ENCODE data around the gene IGLL1. TPM values are rescaled to one million over a fixed set of nuclear protein-coding genes. Genes with fewer than 3 reads are reported as not detected.
A peak's percentile ranks its signal among the peaks of the same experiment; 100 is the strongest.
"Not testable (repeated sequence)": the region's sequence is repeated elsewhere in the genome, so short reads cannot be mapped to it uniquely, and the experiment has no call there.

IGLL1 gene
- total RNA-seq, 8 experiments from 2014 or later: 0.47 TPM; not detected in 7

DNA sequence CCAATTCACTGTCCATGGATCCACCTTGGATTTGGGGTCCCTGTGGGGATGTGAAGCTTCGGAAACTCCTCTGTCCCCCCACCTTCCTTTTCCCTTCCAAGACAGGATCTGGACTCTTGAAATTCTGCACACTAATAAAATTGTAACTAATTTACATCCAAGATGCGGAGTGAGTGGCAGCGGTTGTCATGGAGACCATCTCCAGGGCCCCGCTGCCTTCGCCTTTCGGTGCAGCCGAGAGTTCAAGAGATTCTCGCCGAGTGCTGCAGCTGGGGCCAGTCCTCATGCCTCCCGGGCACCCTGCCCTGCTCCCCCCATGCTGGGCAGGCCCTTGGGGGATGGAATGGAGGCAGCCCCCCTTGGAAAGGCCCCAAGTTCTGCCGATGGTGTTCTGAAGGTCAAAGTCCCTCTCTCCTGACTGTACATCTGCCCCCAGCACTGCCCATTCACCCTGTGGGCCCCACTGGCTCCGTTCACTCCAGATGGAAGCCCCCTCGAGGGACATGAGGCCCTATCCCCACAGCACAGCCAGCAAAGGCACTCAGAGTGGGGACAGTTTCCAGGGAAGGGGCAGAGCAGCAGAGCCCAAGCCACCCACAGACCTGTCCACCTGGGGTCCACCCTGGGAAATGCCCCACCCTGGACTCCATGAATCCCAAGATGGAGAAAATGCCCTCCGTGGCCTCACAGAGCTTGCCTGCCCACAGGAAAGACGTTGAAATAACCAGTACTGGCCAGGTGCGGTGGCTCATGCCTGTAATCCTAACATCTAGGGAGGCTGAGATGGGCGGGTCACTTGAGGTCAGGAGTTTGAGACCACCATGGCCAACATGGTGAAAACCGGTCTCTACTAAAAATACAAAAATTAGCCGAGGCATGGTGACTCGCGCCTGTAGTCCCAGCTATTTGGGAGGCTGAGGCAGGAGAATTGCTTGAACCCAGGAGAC is 25.9 kb downstream of the IGLL1 start:
- H3K4me3 ChIP-seq: no peak overlapping the region
- peak overlapping the region; percentile 31 to 54 for H3K27ac ChIP-seq
- ATAC-seq (replicated peaks in 6 of 8): peak in 5 of 8 experiments; percentile 76 to 92 (median 85)
- in situ Hi-C loops (cut with MboI; ENCODE audit: low pct_unique_long_range_greater_than_20kb in 2 of 9, low sequenced_read_pairs in 9 of 9, unreplicated experiment in 9 of 9): no loop called here
- 0 to 100% (median 54%) methylated on average over 1 to 11 of the region's 21 CpGs; no CpG with 5 or more reads in 3 of the 10 experiments for WGBS, 10 experiments
- H3K4me1 ChIP-seq (replicated peaks in 1 of 2): peaks cover 22 to 23% of the 10 kb centered on the region in 2 donors

- in situ Hi-C loops (cut with MboI; ENCODE audit: low pct_unique_long_range_greater_than_20kb in 2 of 9, low sequenced_read_pairs in 9 of 9, unreplicated experiment in 9 of 9): no loop called here
- 56 to 80% (median 72%) methylated on average over 2 to 5 of the region's 5 CpGs; no CpG with 5 or more reads in 7 of the 10 experiments for WGBS, 10 experiments
- Histone ChIP-seq H3K4me1 (replicated peaks in 1 of 2) (peaks cover 22 to 23% of the 10 kb centered on the region in 2 donors), H3K27ac (no peak overlapping the region), H3K4me3 (no peak overlapping the region)
- ATAC-seq (replicated peaks in 6 of 8): no peak
Observed at GRCh38 chr22:23553438-23553837, 26.7 kb downstream of the IGLL1 start.

GRCh38 chr22:23552573-23552972 is 27.5 kb downstream of the IGLL1 start:
- Histone ChIP-seq H3K27ac (no peak overlapping the region), H3K4me3 (no peak overlapping the region), H3K4me1 (replicated peaks in 1 of 2) (peaks cover 22 to 23% of the 10 kb centered on the region in 2 donors)
- in situ Hi-C loops (cut with MboI; ENCODE audit: low pct_unique_long_range_greater_than_20kb in 2 of 9, low sequenced_read_pairs in 9 of 9, unreplicated experiment in 9 of 9): no loop called here
- no peak for ATAC-seq (replicated peaks in 6 of 8)

DNA sequence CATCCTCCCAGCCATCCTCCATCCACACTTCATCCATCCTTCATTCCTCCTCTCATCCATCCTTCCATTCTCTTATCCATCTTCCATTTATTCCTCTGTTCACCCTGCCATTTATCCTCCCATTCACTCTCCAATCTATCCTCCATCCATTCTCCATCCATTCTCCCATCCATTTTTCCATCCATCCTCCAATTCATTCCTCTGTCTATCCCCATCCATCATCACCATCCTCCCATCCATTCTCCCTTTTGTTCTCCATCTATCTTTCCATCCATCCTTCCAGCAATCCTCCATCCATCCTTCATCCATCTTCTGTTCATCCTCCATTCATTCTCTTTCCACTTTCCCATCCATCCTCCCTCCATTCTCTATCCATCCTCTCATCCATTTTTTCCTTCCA is 28.7 kb downstream of the IGLL1 start:
- in situ Hi-C loops (cut with MboI; ENCODE audit: low pct_unique_long_range_greater_than_20kb in 2 of 9, low sequenced_read_pairs in 9 of 9, unreplicated experiment in 9 of 9): no loop called here
- ATAC-seq (replicated peaks in 6 of 8): no peak
- H3K4me3 ChIP-seq: no peak overlapping the region
- H3K27ac ChIP-seq: no peak overlapping the region
- H3K4me1 ChIP-seq (replicated peaks in 1 of 2): peaks cover 17 to 22% of the 10 kb centered on the region in 2 donors

- Histone ChIP-seq H3K4me1 (replicated peaks in 1 of 2) (peaks cover 12 to 22% of the 10 kb centered on the region in 2 donors), H3K27ac (no peak overlapping the region), H3K4me3 (no peak overlapping the region)
- in situ Hi-C loops (cut with MboI; ENCODE audit: low pct_unique_long_range_greater_than_20kb in 2 of 9, low sequenced_read_pairs in 9 of 9, unreplicated experiment in 9 of 9): no loop called here
- ATAC-seq (replicated peaks in 6 of 8): no peak
- WGBS, 10 experiments: 1 to 79% (median 63%) methylated on average over 2 to 4 of the region's 4 CpGs
Observed at GRCh38 chr22:23550049-23550650, 29.9 kb downstream of the IGLL1 start.

- Histone ChIP-seq H3K27ac (no peak overlapping the region), H3K4me3 (no peak overlapping the region), H3K4me1 (replicated peaks in 1 of 2) (peaks cover 9 to 26% of the 10 kb centered on the region in 2 donors)
- WGBS, 10 experiments: 0% methylated on average over 1 of the region's 5 CpGs; no CpG with 5 or more reads in 9 of the 10 experiments
- in situ Hi-C loops (cut with MboI; ENCODE audit: low pct_unique_long_range_greater_than_20kb in 2 of 9, low sequenced_read_pairs in 9 of 9, unreplicated experiment in 9 of 9): loop anchor here in 1 of 9 experiments (25.0 kb wide), 1 partner anchor 237 kb away; no protein-coding TSS in a partner anchor
- no peak for ATAC-seq (replicated peaks in 6 of 8)
Observed at GRCh38 chr22:23549198-23549595, 30.9 kb downstream of the IGLL1 start.

- ATAC-seq (replicated peaks in 6 of 8): no peak
Observed at GRCh38 chr22:23548501-23549197, 31.4 kb downstream of the IGLL1 start.

DNA sequence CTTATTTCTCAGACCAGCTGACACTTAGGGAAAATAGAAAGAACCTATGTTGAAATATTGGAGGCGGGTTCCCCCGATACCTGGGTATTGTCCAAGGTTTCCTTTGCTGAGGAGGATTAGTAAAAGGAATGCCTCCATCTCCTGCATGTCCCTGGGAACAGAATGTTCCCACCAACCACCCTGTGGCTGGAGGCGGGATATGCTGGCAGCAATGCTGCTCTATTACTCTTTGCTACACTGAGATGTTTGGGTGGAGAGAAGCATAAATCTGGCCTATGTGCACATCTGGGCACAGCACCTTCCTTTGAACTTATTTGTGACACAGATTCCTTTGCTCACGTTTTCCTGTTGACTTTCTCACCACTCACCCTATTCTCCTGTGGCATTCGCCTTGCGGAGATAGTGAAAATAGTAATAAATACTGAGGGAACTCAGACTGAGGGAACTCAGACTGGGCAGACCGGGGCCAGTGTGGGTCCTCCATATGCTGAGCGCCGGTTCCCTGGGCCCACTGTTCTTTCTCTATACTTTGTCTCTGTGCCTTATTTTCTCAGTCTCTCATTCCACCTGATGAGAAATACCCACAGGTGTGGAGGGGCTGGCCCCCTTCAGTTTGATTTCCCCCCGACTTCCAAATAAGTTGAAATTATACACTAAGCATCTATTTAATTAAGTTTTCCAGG is 32.1 kb downstream of the IGLL1 start:
- H3K4me1 ChIP-seq (replicated peaks in 1 of 2): peaks cover 0 to 21% of the 10 kb centered on the region in 2 donors
- no peak for ATAC-seq (replicated peaks in 6 of 8)
- H3K4me3 ChIP-seq: no peak overlapping the region
- in situ Hi-C loops (cut with MboI; ENCODE audit: low pct_unique_long_range_greater_than_20kb in 2 of 9, low sequenced_read_pairs in 9 of 9, unreplicated experiment in 9 of 9): loop anchor here in 1 of 9 experiments (25.0 kb wide), 1 partner anchor 236 kb away; no protein-coding TSS in a partner anchor
- 0 to 95% (median 91%) methylated on average over 1 to 7 of the region's 10 CpGs; no CpG with 5 or more reads in 2 of the 10 experiments for WGBS, 10 experiments
- H3K27ac ChIP-seq: no peak overlapping the region

More at GRCh38 chr22:23548501-23549197, 31.4 kb downstream of the IGLL1 start:
- 0 to 100% (median 47%) methylated on average over 1 to 4 of the region's 8 CpGs; no CpG with 5 or more reads in 1 of the 10 experiments for WGBS, 10 experiments
- Histone ChIP-seq H3K4me3 (no peak overlapping the region), H3K4me1 (replicated peaks in 1 of 2) (peaks cover 3 to 25% of the 10 kb centered on the region in 2 donors), H3K27ac (no peak overlapping the region)
- in situ Hi-C loops (cut with MboI; ENCODE audit: low pct_unique_long_range_greater_than_20kb in 2 of 9, low sequenced_read_pairs in 9 of 9, unreplicated experiment in 9 of 9): loop anchor here in 1 of 9 experiments (25.0 kb wide), 1 partner anchor 236 kb away; no protein-coding TSS in a partner anchor

DNA sequence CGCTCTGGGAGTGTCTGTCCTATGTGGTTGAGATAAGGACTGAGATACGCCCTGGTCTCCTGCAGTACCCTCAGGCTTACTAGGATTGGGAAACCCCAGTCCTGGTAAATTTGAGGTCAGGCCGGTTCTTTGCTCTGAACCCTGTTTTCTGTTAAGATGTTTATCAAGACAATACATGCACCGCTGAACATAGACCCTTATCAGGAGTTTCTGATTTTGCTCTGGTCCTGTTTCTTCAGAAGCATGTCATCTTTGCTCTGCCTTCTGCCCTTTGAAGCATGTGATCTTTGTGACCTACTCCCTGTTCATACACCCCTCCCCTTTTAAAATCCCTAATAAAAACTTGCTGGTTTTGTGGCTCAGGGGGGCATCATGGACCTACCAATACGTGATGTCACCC is 32.7 kb downstream of the IGLL1 start:
- peaks cover 0 to 21% of the 10 kb centered on the region in 2 donors for H3K4me1 ChIP-seq (replicated peaks in 1 of 2)
- not testable (repeated sequence) for H3K27ac ChIP-seq; ATAC-seq (replicated peaks in 6 of 8); H3K4me3 ChIP-seq
- in situ Hi-C loops (cut with MboI; ENCODE audit: low pct_unique_long_range_greater_than_20kb in 2 of 9, low sequenced_read_pairs in 9 of 9, unreplicated experiment in 9 of 9): loop anchor here in 1 of 9 experiments (25.0 kb wide), 1 partner anchor 235 kb away; no protein-coding TSS in a partner anchor
- 32 to 100% (median 77%) methylated on average over 1 to 4 of the region's 5 CpGs; no CpG with 5 or more reads in 2 of the 10 experiments for WGBS, 10 experiments

- in situ Hi-C loops (cut with MboI; ENCODE audit: low pct_unique_long_range_greater_than_20kb in 2 of 9, low sequenced_read_pairs in 9 of 9, unreplicated experiment in 9 of 9): loop anchor here in 1 of 9 experiments (25.0 kb wide), 1 partner anchor 233 kb away; no protein-coding TSS in a partner anchor
- Histone ChIP-seq H3K4me1 (replicated peaks in 1 of 2) (peaks cover 0 to 32% of the 10 kb centered on the region in 2 donors), H3K4me3 (no peak overlapping the region), H3K27ac (no peak overlapping the region)
- ATAC-seq (replicated peaks in 6 of 8): peak in 5 of 8 experiments; percentile 25 to 84 (median 77)
- WGBS, 10 experiments: 57 to 100% (median 69%) methylated on average over 1 to 2 of the region's 2 CpGs; no CpG with 5 or more reads in 6 of the 10 experiments
Observed at GRCh38 chr22:23544852-23545251, 35.2 kb downstream of the IGLL1 start.

- in situ Hi-C loops (cut with MboI; ENCODE audit: low pct_unique_long_range_greater_than_20kb in 2 of 9, low sequenced_read_pairs in 9 of 9, unreplicated experiment in 9 of 9): loop anchor here in 1 of 9 experiments (25.0 kb wide), 1 partner anchor 231 kb away; no protein-coding TSS in a partner anchor
- WGBS, 10 experiments: 17 to 100% (median 87%) methylated on average over 1 of the region's 1 CpG; no CpG with 5 or more reads in 4 of the 10 experiments
- not testable (repeated sequence) for H3K27ac ChIP-seq; H3K4me3 ChIP-seq; ATAC-seq (replicated peaks in 6 of 8)
- peaks cover 5 to 42% of the 10 kb centered on the region in 2 donors for H3K4me1 ChIP-seq (replicated peaks in 1 of 2)
Observed at GRCh38 chr22:23543506-23544000, 36.5 kb downstream of the IGLL1 start.

GRCh38 chr22:23542933-23543332 is 37.2 kb downstream of the IGLL1 start:
- in situ Hi-C loops (cut with MboI; ENCODE audit: low pct_unique_long_range_greater_than_20kb in 2 of 9, low sequenced_read_pairs in 9 of 9, unreplicated experiment in 9 of 9): loop anchor here in 1 of 9 experiments (25.0 kb wide), 1 partner anchor 231 kb away; no protein-coding TSS in a partner anchor
- no peak for ATAC-seq (replicated peaks in 6 of 8)
- no peak overlapping the region for H3K4me3 ChIP-seq
- H3K4me1 ChIP-seq (replicated peaks in 1 of 2): peaks cover 11 to 48% of the 10 kb centered on the region in 2 donors
- H3K27ac ChIP-seq: no peak overlapping the region
- WGBS, 10 experiments: 17 to 92% (median 79%) methylated on average over 1 to 5 of the region's 5 CpGs; no CpG with 5 or more reads in 2 of the 10 experiments
